K562 (cell line): ENCODE measurements around the gene PREP. TPM values are rescaled to one million over a fixed set of nuclear protein-coding genes. Genes with fewer than 3 reads are reported as not detected.

Source experiments
- BCOR ChIP-seq: fragments of 450-650 bp; IDR thresholded peaks from 2 replicates; pipeline ENCODE4 v1.6.1; 2016
- BDP1 ChIP-seq: IDR thresholded peaks from 3 replicates; pipeline ENCODE4 v1.6.1; 2011; ENCODE audit not compliant: insufficient read length, insufficient read depth
- CAMTA2 ChIP-seq: fragments of 250-450 bp; sonication (Bioruptor Pico); conservative IDR thresholded peaks from 2 replicates; pipeline ENCODE4 v1.5.1; 2022
- CHD2 ChIP-seq: IDR thresholded peaks from 2 replicates; pipeline ENCODE4 v1.6.1; 2011; ENCODE audit warnings: low read depth, low read length
- CREB3L1 ChIP-seq: fragments of 450-650 bp; IDR thresholded peaks from 2 replicates; pipeline ENCODE4 v1.6.1; 2014; ENCODE audit warnings: low read depth, mild to moderate bottlenecking, moderate library complexity, borderline replicate concordance
- EGR1 ChIP-seq: fragments of 450-650 bp; conservative IDR thresholded peaks from 2 replicates; pipeline ENCODE4 v1.6.1; 2017; ENCODE audit warnings: mild to moderate bottlenecking
- FOXK2 ChIP-seq, 2 experiments: fragments of 450-650 bp; IDR thresholded peaks in 1 of 2; conservative IDR thresholded peaks in 1 of 2; 2 replicates each; pipeline ENCODE4 v1.6.1; 2016; ENCODE audit warnings: low read depth in 2 of 2, mild to moderate bottlenecking in 1 of 2
- HDAC2 ChIP-seq: fragments of 450-650 bp; IDR thresholded peaks from 2 replicates; pipeline ENCODE4 v1.6.1; 2016; ENCODE audit warnings: mild to moderate bottlenecking
- HEY1 ChIP-seq: fragments of 250-450 bp; sonication (Bioruptor Pico); IDR thresholded peaks from 2 replicates; pipeline ENCODE4 v1.5.0; 2020; ENCODE audit warnings: mild to moderate bottlenecking, moderate library complexity, borderline replicate concordance
- NCOR1 ChIP-seq: fragments of 450-650 bp; IDR thresholded peaks from 2 replicates; pipeline ENCODE4 v1.6.1; 2016; ENCODE audit warnings: mild to moderate bottlenecking, moderate library complexity
- PTBP1 ChIP-seq: fragments of 200-400 bp; formaldehyde crosslinking; IDR thresholded peaks from 2 replicates; pipeline ENCODE4 v1.6.1; 2017; ENCODE audit warnings: low read depth, low read length
- RFX1 ChIP-seq: fragments of 450-650 bp; IDR thresholded peaks from 2 replicates; pipeline ENCODE4 v1.6.1; 2016; ENCODE audit warnings: mild to moderate bottlenecking, moderate library complexity
- SMARCA4 ChIP-seq: fragments of 450-650 bp; IDR thresholded peaks from 2 replicates; pipeline ENCODE4 v1.6.1; 2016
- SNRNP70 ChIP-seq: fragments of 200-400 bp; formaldehyde crosslinking; optimal IDR thresholded peaks from 2 replicates; pipeline ENCODE3; 2017; ENCODE audit warnings: low read depth, low read length
- SRSF3 ChIP-seq: fragments of 200-400 bp; formaldehyde crosslinking; IDR thresholded peaks from 2 replicates; pipeline ENCODE4 v1.6.1; 2016; ENCODE audit warnings: mild to moderate bottlenecking, low read length, moderate library complexity; ENCODE audit not compliant: insufficient read depth
- TAF1 ChIP-seq: IDR thresholded peaks from 2 replicates; pipeline ENCODE4 v1.6.1; 2011; ENCODE audit warnings: mild to moderate bottlenecking, low read length, moderate library complexity; ENCODE audit not compliant: insufficient read depth, control insufficient read depth, severe bottlenecking; ENCODE audit errors: extremely low read depth
- VEZF1 ChIP-seq: fragments of 200-800 bp; sonication (Bioruptor generic); IDR thresholded peaks from 2 replicates; pipeline ENCODE4 v1.6.1; 2017; ENCODE audit warnings: missing genetic modification characterization, missing compliant biosample characterization
- ZC3H11A ChIP-seq: IDR thresholded peaks from 2 replicates; pipeline ENCODE4 v1.6.1; 2012; ENCODE audit warnings: low read depth, low read length, improper control_type of control experiment
- ZMIZ1 ChIP-seq, 2 experiments: fragments of 150-350 bp in 1 of 2; IDR thresholded peaks; 2 replicates each; pipeline ENCODE4 v1.6.1; 2012 to 2016; ENCODE audit warnings: low read depth in 2 of 2, low read length in 2 of 2, mild to moderate bottlenecking in 1 of 2, moderate library complexity in 1 of 2
- polyA plus RNA-seq, 8 experiments: library from polyadenylated mRNA; depleted of rRNA in 4 of 8; stranded (reverse) in 5 of 8; unstranded in 3 of 8; fragments of >200 nt; fragmentation: Nextera tagmentation in 2 of 8; fragmentation: Illumina TruSeq in 1 of 8; extraction: Ambion mirVana in 2 of 8; extraction: Trizol in 1 of 8; gene quantifications; 2 replicates each; pipeline versions ENCODE4 v1.2.1 to v1.2.3, GENCODE V29; 2011 to 2014; ENCODE audit warnings: inconsistent platforms in 1 of 8, missing spikeins in 1 of 8
- total RNA-seq, 7 experiments: library from RNA; depleted of rRNA in 6 of 7; stranded (reverse); fragments of >200 nt in 6 of 7; fragmentation: Illumina TruSeq in 2 of 7; extraction: Trizol in 2 of 7; gene quantifications; 2 replicates each; pipeline versions ENCODE4 v1.2.1 to v1.2.3, GENCODE V29; 2011 to 2021; ENCODE audit warnings: low replicate concordance in 1 of 7
- TF ChIP-seq, protein P1 (sequence below): sonication (generic); formaldehyde crosslinking; IDR thresholded peaks from 2 replicates; pipeline ENCODE4 v1.4.0; 2020; ENCODE audit warnings: mild to moderate bottlenecking, missing genetic modification reagents

PREP gene
- total and polyA plus RNA-seq, 9 of the 15 experiments (the other 6 are each of a cell fraction or from before 2014, with no cell fraction given), result 14.1 to 60.8 (median 28.3) TPM

DNA sequence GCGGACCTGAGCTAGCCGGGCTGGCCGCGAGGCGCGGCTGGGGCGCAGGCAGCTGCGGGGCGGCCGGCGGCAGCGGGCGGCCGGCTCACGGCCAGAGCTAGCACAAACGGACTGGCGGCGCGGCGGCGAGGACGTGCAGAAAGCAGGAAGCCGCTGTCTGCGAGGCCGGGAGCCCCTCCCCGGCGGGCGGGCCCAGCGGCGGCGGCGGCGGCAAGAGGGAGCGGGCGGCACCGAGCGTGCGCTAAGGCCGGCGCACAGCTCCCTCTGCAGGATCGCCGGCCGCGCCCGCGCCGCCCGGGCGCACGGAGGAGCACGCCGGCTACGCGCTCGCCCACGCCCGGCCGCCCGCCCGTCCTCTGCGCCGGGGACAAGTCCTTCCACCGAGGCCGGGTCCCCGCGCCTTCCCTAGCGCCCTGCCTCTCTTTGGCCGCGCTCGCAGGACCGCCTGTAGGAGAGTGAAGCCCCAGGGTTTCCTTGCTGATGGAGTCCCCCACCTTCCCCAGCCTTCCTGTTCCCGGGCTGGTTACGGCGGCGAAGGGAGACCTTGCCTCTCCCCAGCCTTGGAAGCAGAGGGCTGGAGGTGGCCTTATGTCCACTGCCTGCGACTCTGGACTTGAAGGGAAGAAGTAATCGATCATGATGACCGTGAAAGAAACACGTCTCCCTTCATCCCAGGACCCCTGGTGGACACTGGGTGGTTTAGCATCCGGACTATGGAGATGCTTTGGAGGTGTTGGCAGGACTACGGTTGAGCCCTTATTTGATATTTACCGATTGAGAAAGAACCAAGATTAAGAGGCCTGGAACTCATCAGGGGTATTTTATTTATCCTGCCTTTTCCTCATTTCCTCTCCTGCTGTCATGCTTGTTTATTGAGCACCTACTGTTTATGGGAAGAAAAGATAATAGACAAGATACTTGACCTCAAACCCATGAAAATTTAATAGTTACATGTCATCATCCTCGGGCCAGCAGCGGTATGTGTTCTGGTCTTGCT, at the start of gene PREP (continued):
- TF ChIP-seq ZMIZ1 (IDR thresholded peaks at IDR 0.05; ENCODE audit: low read depth in 2 of 2, low read length in 2 of 2), result no peak
- TF ChIP-seq HEY1 (CRISPR knock-in tag), result no peak
- no peak for TF ChIP-seq NCOR1
- TF ChIP-seq, protein P1, sequence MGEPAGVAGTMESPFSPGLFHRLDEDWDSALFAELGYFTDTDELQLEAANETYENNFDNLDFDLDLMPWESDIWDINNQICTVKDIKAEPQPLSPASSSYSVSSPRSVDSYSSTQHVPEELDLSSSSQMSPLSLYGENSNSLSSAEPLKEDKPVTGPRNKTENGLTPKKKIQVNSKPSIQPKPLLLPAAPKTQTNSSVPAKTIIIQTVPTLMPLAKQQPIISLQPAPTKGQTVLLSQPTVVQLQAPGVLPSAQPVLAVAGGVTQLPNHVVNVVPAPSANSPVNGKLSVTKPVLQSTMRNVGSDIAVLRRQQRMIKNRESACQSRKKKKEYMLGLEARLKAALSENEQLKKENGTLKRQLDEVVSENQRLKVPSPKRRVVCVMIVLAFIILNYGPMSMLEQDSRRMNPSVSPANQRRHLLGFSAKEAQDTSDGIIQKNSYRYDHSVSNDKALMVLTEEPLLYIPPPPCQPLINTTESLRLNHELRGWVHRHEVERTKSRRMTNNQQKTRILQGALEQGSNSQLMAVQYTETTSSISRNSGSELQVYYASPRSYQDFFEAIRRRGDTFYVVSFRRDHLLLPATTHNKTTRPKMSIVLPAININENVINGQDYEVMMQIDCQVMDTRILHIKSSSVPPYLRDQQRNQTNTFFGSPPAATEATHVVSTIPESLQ (CRISPR knock-in tag), result no peak
- TF ChIP-seq HDAC2, result 0 out of 2 replicates have a peak, but pooled peaks have one; percentile 58
- TF ChIP-seq BCOR, result peak; percentile 29; the same call in 1 of the 2 replicates
- TF ChIP-seq VEZF1 (CRISPR knock-in tag), result peak; percentile 67
- TF ChIP-seq SMARCA4, result no peak
- no peak for TF ChIP-seq ZC3H11A
- TF ChIP-seq FOXK2 (conservative IDR thresholded peaks at IDR 0.05 in 1 of 2, IDR thresholded peaks at IDR 0.05 in 1 of 2; ENCODE audit: low read depth in 2 of 2), result no peak
- peak; percentile 70 for TF ChIP-seq TAF1
- TF ChIP-seq CREB3L1, result no peak
- TF ChIP-seq RFX1, result peak; percentile 8; the same call in 1 of the 2 replicates
- TF ChIP-seq SNRNP70, result no peak
- TF ChIP-seq PTBP1, result no peak
- no peak for TF ChIP-seq CAMTA2 (CRISPR knock-in tag)
- TF ChIP-seq SRSF3, result no peak
- TF ChIP-seq BDP1, result no peak
- TF ChIP-seq CHD2, result no peak
- TF ChIP-seq EGR1, result peak; percentile 88
